HepG2 (cell line): Measurements from ENCODE around the gene AKAP12. TPM values are rescaled to one million over a fixed set of nuclear protein-coding genes. Genes with fewer than 3 reads are reported as not detected.

Experiments used
- DNMT3B ChIP-seq: conservative IDR thresholded peaks from 2 replicates; pipeline ENCODE4 v1.6.1; 2016; ENCODE audit warnings: missing biosample characterization, control low read depth
- KLF6 ChIP-seq: IDR thresholded peaks from 2 replicates; pipeline ENCODE4 v1.8.0; 2016; ENCODE audit warnings: missing biosample characterization, missing genetic modification reagents
- NFKBIZ ChIP-seq: IDR thresholded peaks from 2 replicates; pipeline ENCODE4 v1.6.1; 2018; ENCODE audit warnings: missing genetic modification reagents, missing compliant biosample characterization
- SAFB2 ChIP-seq: sonication (generic); formaldehyde crosslinking; IDR thresholded peaks from 2 replicates; pipeline ENCODE4 v1.5.1; 2020; ENCODE audit warnings: missing genetic modification reagents, low read depth, mild to moderate bottlenecking, borderline replicate concordance
- SAP130 ChIP-seq: IDR thresholded peaks from 2 replicates; pipeline ENCODE4 v1.6.1; 2016; ENCODE audit warnings: low read depth
- TEAD3 ChIP-seq: optimal IDR thresholded peaks from 2 replicates; pipeline ENCODE3; 2016; ENCODE audit warnings: borderline replicate concordance
- ZFP1 ChIP-seq: IDR thresholded peaks from 2 replicates; pipeline ENCODE4 v1.6.1; 2016
- ZNF280D ChIP-seq: sonication (generic); formaldehyde crosslinking; IDR thresholded peaks from 2 replicates; pipeline ENCODE4 v1.5.1; 2020; ENCODE audit warnings: mild to moderate bottlenecking, missing genetic modification reagents
- ZNF281 ChIP-seq: sonication (generic); formaldehyde crosslinking; IDR thresholded peaks from 2 replicates; pipeline ENCODE4 v1.4.0; 2020; ENCODE audit warnings: missing genetic modification reagents, borderline replicate concordance
- ZNF564 ChIP-seq: sonication (generic); formaldehyde crosslinking; IDR thresholded peaks from 2 replicates; pipeline ENCODE4 v1.8.1; 2023; ENCODE audit warnings: mild to moderate bottlenecking, missing genetic modification reagents
- ZNF576 ChIP-seq: sonication (generic); formaldehyde crosslinking; IDR thresholded peaks from 2 replicates; pipeline ENCODE4 v1.4.0; 2020; ENCODE audit warnings: mild to moderate bottlenecking, missing genetic modification reagents
- ZNF580 ChIP-seq: IDR thresholded peaks from 2 replicates; pipeline ENCODE4 v1.6.1; 2016; ENCODE audit warnings: low read depth, borderline replicate concordance
- ZNF598 ChIP-seq: sonication (generic); formaldehyde crosslinking; IDR thresholded peaks from 2 replicates; pipeline ENCODE4 v1.5.1; 2020; ENCODE audit warnings: mild to moderate bottlenecking, missing genetic modification reagents, borderline replicate concordance
- ZNF609 ChIP-seq: sonication (generic); formaldehyde crosslinking; IDR thresholded peaks from 2 replicates; pipeline ENCODE4 v1.4.0; 2020; ENCODE audit warnings: mild to moderate bottlenecking, missing genetic modification reagents, borderline replicate concordance
- polyA plus RNA-seq, 8 experiments: library from polyadenylated mRNA; depleted of rRNA in 3 of 8; stranded (reverse) in 7 of 8; unstranded in 1 of 8; fragments of >200 nt; fragmentation: Illumina TruSeq in 4 of 8; extraction: Trizol in 4 of 8; gene quantifications; 2 replicates each; pipeline versions ENCODE4 v1.2.1 to v1.2.3, GENCODE V29; 2011 to 2016; ENCODE audit warnings: low read depth in 4 of 8, missing spikeins in 1 of 8, mixed read lengths in 1 of 8; ENCODE audit not compliant: insufficient read depth in 1 of 8
- total RNA-seq, 5 experiments: library from RNA; depleted of rRNA; stranded (reverse); fragments of >200 nt; fragmentation: Illumina TruSeq; extraction: Trizol; gene quantifications; 2 replicates each; pipeline ENCODE4 v1.2.3, GENCODE V29; 2016; ENCODE audit warnings: low read depth in 1 of 5
- TF ChIP-seq, protein P1 (sequence below): sonication (generic); formaldehyde crosslinking; IDR thresholded peaks from 2 replicates; pipeline ENCODE4 v1.4.0; 2020; ENCODE audit warnings: mild to moderate bottlenecking, missing genetic modification reagents, borderline replicate concordance

The AKAP12 gene
- total and polyA plus RNA-seq, 2 of the 13 experiments (the other 11 are each of a cell fraction or from before 2014, with no cell fraction given), result 10.6 to 19.0 TPM

GRCh38 chr6:151389618-151390275 lies 150.0 kb downstream of the AKAP12 start (continued):
- TF ChIP-seq ZNF609 (CRISPR knock-in tag), result peak; percentile 31; the same call in 1 of the 2 replicates
- TF ChIP-seq TEAD3, result no peak
- peak; percentile 82; the same call in 1 of the 2 replicates for TF ChIP-seq SAP130 (CRISPR knock-in tag)
- TF ChIP-seq, protein P1, sequence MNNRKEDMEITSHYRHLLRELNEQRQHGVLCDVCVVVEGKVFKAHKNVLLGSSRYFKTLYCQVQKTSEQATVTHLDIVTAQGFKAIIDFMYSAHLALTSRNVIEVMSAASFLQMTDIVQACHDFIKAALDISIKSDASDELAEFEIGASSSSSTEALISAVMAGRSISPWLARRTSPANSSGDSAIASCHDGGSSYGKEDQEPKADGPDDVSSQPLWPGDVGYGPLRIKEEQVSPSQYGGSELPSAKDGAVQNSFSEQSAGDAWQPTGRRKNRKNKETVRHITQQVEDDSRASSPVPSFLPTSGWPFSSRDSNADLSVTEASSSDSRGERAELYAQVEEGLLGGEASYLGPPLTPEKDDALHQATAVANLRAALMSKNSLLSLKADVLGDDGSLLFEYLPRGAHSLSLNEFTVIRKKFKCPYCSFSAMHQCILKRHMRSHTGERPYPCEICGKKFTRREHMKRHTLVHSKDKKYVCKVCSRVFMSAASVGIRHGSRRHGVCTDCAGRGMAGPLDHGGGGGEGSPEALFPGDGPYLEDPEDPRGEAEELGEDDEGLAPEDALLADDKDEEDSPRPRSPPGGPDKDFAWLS (CRISPR knock-in tag), result no peak
- no peak for TF ChIP-seq ZNF280D (CRISPR knock-in tag)
- peak; percentile 78; the same call in 1 of the 2 replicates for TF ChIP-seq ZFP1
- TF ChIP-seq ZNF580, result peak; percentile 35; the same call in 1 of the 2 replicates
- peak; percentile 86; the same call in 1 of the 2 replicates for TF ChIP-seq ZNF598
- TF ChIP-seq NFKBIZ (CRISPR knock-in tag), result peak; percentile 56
- TF ChIP-seq SAFB2 (CRISPR knock-in tag), result peak; percentile 70; the same call in 1 of the 2 replicates
- TF ChIP-seq KLF6 (CRISPR knock-in tag), result peak; percentile 52
- TF ChIP-seq ZNF576 (CRISPR knock-in tag), result no peak
- peak; percentile 79; the same call in 1 of the 2 replicates for TF ChIP-seq ZNF564
- no peak for TF ChIP-seq DNMT3B (CRISPR knock-in tag)
- TF ChIP-seq ZNF281 (CRISPR knock-in tag), result peak; percentile 25; the same call in 1 of the 2 replicates
